ENCODE data around the gene TNFRSF21. TPM values are rescaled to one million over a fixed set of nuclear protein-coding genes. Genes with fewer than 3 reads are reported as not detected.
A peak's percentile ranks its signal among the peaks of the same experiment; 100 is the strongest.

Gene TNFRSF21
- total RNA-seq, 1 donor from 2014 or later: 46.3 TPM

- H3K4me3 Mint-ChIP-seq (ENCODE audit: low read depth): no peak overlapping the region
- H3K27ac Mint-ChIP-seq: no peak overlapping the region
- no peak for TF ChIP-seq CTCF (IDR thresholded peaks at IDR 0.05; ENCODE audit: unreplicated experiment)
- no peak for DNase-seq (ENCODE audit: low spot score, unreplicated experiment)
- peaks cover 3% of the 10 kb centered on the region for H3K9me3 Mint-ChIP-seq (ENCODE audit: low read depth)
- peaks cover 2% of the 10 kb centered on the region for H3K4me1 Mint-ChIP-seq (ENCODE audit: low read depth)
- no peaks in the 10 kb centered on the region for H3K36me3 Mint-ChIP-seq (ENCODE audit: insufficient read depth)
- peaks cover 3% of the 10 kb centered on the region for H3K27me3 Mint-ChIP-seq
Observed at GRCh38 chr6:47197682-47198640, 111.7 kb downstream of the TNFRSF21 start.

GRCh38 chr6:47196113-47196512, 113.6 kb downstream of the TNFRSF21 start:
- Mint-ChIP-seq H3K27ac (no peak overlapping the region), H3K27me3 (peaks cover 3% of the 10 kb centered on the region), H3K36me3 (ENCODE audit: insufficient read depth) (no peaks in the 10 kb centered on the region), H3K4me1 (ENCODE audit: low read depth) (no peaks in the 10 kb centered on the region), H3K4me3 (ENCODE audit: low read depth) (no peak overlapping the region), H3K9me3 (ENCODE audit: low read depth) (no peaks in the 10 kb centered on the region)
- no peak for DNase-seq (ENCODE audit: low spot score, unreplicated experiment)
- TF ChIP-seq CTCF (IDR thresholded peaks at IDR 0.05; ENCODE audit: unreplicated experiment): no peak

GRCh38 chr6:47195011-47195650, 114.6 kb downstream of the TNFRSF21 start:
- Mint-ChIP-seq H3K36me3 (ENCODE audit: insufficient read depth) (no peaks in the 10 kb centered on the region), H3K9me3 (ENCODE audit: low read depth) (no peaks in the 10 kb centered on the region), H3K27ac (no peak overlapping the region), H3K4me1 (ENCODE audit: low read depth) (no peaks in the 10 kb centered on the region), H3K27me3 (no peaks in the 10 kb centered on the region), H3K4me3 (ENCODE audit: low read depth) (no peak overlapping the region)
- no peak for DNase-seq (ENCODE audit: low spot score, unreplicated experiment)
- TF ChIP-seq CTCF (IDR thresholded peaks at IDR 0.05; ENCODE audit: unreplicated experiment): no peak

GRCh38 chr6:47188588-47189021, 121.1 kb downstream of the TNFRSF21 start:
- Mint-ChIP-seq H3K36me3 (ENCODE audit: insufficient read depth) (no peaks in the 10 kb centered on the region), H3K4me3 (ENCODE audit: low read depth) (no peak overlapping the region), H3K27me3 (no peaks in the 10 kb centered on the region), H3K9me3 (ENCODE audit: low read depth) (peaks cover 5% of the 10 kb centered on the region), H3K4me1 (ENCODE audit: low read depth) (peaks cover 14% of the 10 kb centered on the region), H3K27ac (peak overlapping the region; percentile 23)
- DNase-seq (ENCODE audit: low spot score, unreplicated experiment): no peak
- no peak for TF ChIP-seq CTCF (IDR thresholded peaks at IDR 0.05; ENCODE audit: unreplicated experiment)

GRCh38 chr6:47187893-47188587, 121.7 kb downstream of the TNFRSF21 start:
- H3K27ac Mint-ChIP-seq: peak overlapping the region; percentile 23
- no peaks in the 10 kb centered on the region for H3K36me3 Mint-ChIP-seq (ENCODE audit: insufficient read depth)
- H3K4me1 Mint-ChIP-seq (ENCODE audit: low read depth): peaks cover 14% of the 10 kb centered on the region
- H3K4me3 Mint-ChIP-seq (ENCODE audit: low read depth): no peak overlapping the region
- no peak for DNase-seq (ENCODE audit: low spot score, unreplicated experiment)
- no peak for TF ChIP-seq CTCF (IDR thresholded peaks at IDR 0.05; ENCODE audit: unreplicated experiment)
- H3K9me3 Mint-ChIP-seq (ENCODE audit: low read depth): peaks cover 5% of the 10 kb centered on the region
- no peaks in the 10 kb centered on the region for H3K27me3 Mint-ChIP-seq
